ENCODE measurements around the gene ERP29.

Gene ERP29

GRCh38 chr12:112046003-112046402, 32.8 kb downstream of the ERP29 start:
- DNase-seq, result no peak

- no peak for DNase-seq
Measured at GRCh38 chr12:112049351-112049750, 36.1 kb downstream of the ERP29 start.

- no peak for DNase-seq
Measured at GRCh38 chr12:112061137-112061536, 47.9 kb downstream of the ERP29 start.

GRCh38 chr12:112063273-112063672, 50.0 kb downstream of the ERP29 start:
- DNase-seq, result no peak

GRCh38 chr12:112066566-112066965, 53.3 kb downstream of the ERP29 start:
- DNase-seq, result no peak

Data from DMS153 (cell line).